Vagina (tissue), 2 donors: ENCODE measurements around the gene KIF26A. TPM values are rescaled to one million over a fixed set of nuclear protein-coding genes. Genes with fewer than 3 reads are reported as not detected.

Source experiments
- DNase-seq, 2 donors: peaks; one replicate each; pipeline ENCODE4 v3.0.0-alpha.2; 2017; ENCODE audit errors: extremely low spot score in 2 of 2
- H3K27ac ChIP-seq: fragments of 200-600 bp; sonication (generic); one replicate; pipeline ENCODE4 v1.5.1; 2019
- H3K27me3 ChIP-seq: fragments of 200-600 bp; sonication (generic); one replicate; pipeline ENCODE4 v1.5.1; 2019
- H3K36me3 ChIP-seq, 2 donors: fragments of 200-600 bp; sonication (generic); one replicate each; pipeline ENCODE4 v1.5.1; 2017 to 2019
- H3K4me1 ChIP-seq: fragments of 200-600 bp; sonication (generic); one replicate; pipeline ENCODE4 v1.5.1; 2019
- H3K4me3 ChIP-seq, 2 donors: fragments of 200-600 bp; sonication (generic); 1 replicate in 1 of 2; 2 replicates in 1 of 2; pipeline ENCODE4 v1.5.1; 2016 to 2019
- H3K9me3 ChIP-seq: fragments of 200-600 bp; sonication (generic); one replicate; pipeline ENCODE4 v1.5.1; 2019
- POLR2A ChIP-seq, 2 donors: fragments of 450-650 bp; IDR thresholded peaks; one replicate each; pipeline ENCODE4 v1.6.1; 2017; ENCODE audit warnings: antibody characterized with exemption in 2 of 2, mild to moderate bottlenecking in 2 of 2, moderate library complexity in 2 of 2
- POLR2AphosphoS5 ChIP-seq, 2 donors: sonication (generic); formaldehyde crosslinking; IDR thresholded peaks; one replicate each; pipeline ENCODE4 v1.9.0; 2017; ENCODE audit warnings: antibody characterized with exemption in 2 of 2, mild to moderate bottlenecking in 2 of 2, low read depth in 1 of 2; ENCODE audit not compliant: insufficient read depth in 1 of 2
- intact Hi-C: fragments of 100-400 bp; cut with DNase I; formaldehyde crosslinking; loops from one replicate; pipeline ENCODE4 v1.15.1; 2023
- total RNA-seq: library from RNA; depleted of rRNA; stranded (reverse); fragments of >200 nt; gene quantifications from one replicate; pipeline ENCODE4 v1.2.3, GENCODE V29; 2016
- TF ChIP-seq, protein P1 (sequence below), 3 experiments: fragments of 450-650 bp in 2 of 3; fragments of 200-600 bp in 1 of 3; sonication (generic) in 1 of 3; IDR thresholded peaks; one replicate each; pipeline ENCODE4 v1.5.1; 2017 to 2019; ENCODE audit warnings: antibody characterized with exemption in 3 of 3, mild to moderate bottlenecking in 2 of 3, moderate library complexity in 2 of 3

Gene KIF26A
- total RNA-seq, 1 donor from 2014 or later = 2.7 TPM

DNA sequence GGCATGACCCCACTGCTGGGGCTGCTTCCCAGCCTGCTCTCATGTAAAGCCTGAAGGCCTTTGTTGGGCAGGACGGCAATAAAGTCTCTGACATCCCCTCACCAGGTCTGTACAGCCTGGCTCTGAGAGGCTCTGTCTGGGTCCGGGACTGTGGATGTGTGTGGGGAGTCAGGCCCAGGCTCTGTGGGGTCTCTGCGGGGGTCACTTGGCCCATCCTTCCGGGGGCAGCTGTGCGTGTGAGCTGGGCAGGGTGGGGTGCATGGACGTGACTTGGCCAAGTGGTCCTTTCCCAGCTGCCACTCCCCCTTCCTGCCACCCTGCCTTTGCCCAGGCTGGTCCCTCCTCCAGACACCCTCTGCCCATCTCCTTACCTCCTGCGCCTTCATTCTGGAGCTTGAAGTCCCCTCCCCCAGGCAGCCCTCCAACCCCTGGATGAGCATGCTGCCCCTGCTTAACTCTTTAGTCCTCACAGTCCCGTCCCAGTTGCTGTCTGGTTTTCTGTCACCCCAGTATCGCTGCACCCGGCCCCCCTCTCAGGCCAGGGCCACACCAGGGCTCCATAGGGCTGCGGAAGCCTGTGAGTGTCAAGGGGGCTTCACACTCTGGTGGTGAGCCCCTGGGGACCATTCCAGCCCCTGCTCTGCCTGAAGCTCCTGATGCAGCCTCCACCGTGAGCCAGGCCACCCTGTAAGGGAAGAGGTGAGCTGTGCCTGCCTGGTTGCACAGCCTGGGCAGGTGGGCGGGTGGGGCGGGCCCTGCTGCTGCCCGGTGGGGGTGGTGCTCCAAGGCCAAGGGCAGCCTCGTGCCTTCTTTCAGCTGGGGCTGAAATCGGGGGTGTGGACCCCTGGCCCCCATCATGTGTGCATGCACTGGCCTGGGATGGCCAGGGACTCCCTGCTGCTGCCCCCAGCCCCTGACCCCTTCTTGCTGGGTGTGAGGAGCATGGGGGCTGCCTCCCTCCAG is 25.5 kb upstream of the KIF26A start:
- H3K9me3 ChIP-seq = no peaks in the 10 kb centered on the region
- H3K4me3 ChIP-seq = no peak overlapping the region
- peaks cover 20% of the 10 kb centered on the region for H3K4me1 ChIP-seq
- TF ChIP-seq, protein P1, sequence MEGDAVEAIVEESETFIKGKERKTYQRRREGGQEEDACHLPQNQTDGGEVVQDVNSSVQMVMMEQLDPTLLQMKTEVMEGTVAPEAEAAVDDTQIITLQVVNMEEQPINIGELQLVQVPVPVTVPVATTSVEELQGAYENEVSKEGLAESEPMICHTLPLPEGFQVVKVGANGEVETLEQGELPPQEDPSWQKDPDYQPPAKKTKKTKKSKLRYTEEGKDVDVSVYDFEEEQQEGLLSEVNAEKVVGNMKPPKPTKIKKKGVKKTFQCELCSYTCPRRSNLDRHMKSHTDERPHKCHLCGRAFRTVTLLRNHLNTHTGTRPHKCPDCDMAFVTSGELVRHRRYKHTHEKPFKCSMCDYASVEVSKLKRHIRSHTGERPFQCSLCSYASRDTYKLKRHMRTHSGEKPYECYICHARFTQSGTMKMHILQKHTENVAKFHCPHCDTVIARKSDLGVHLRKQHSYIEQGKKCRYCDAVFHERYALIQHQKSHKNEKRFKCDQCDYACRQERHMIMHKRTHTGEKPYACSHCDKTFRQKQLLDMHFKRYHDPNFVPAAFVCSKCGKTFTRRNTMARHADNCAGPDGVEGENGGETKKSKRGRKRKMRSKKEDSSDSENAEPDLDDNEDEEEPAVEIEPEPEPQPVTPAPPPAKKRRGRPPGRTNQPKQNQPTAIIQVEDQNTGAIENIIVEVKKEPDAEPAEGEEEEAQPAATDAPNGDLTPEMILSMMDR (IDR thresholded peaks at IDR 0.05) = no peak
- no peak for TF ChIP-seq POLR2AphosphoS5 (IDR thresholded peaks at IDR 0.05; ENCODE audit: insufficient read depth in 1 of 2, low read depth in 1 of 2)
- TF ChIP-seq POLR2A (IDR thresholded peaks at IDR 0.05) = no peak
- peak overlapping the region; percentile 20 for H3K27ac ChIP-seq
- H3K36me3 ChIP-seq = no peaks in the 10 kb centered on the region
- no peaks in the 10 kb centered on the region for H3K27me3 ChIP-seq
- DNase-seq = no peak
- intact Hi-C loops = no loop called here

DNA sequence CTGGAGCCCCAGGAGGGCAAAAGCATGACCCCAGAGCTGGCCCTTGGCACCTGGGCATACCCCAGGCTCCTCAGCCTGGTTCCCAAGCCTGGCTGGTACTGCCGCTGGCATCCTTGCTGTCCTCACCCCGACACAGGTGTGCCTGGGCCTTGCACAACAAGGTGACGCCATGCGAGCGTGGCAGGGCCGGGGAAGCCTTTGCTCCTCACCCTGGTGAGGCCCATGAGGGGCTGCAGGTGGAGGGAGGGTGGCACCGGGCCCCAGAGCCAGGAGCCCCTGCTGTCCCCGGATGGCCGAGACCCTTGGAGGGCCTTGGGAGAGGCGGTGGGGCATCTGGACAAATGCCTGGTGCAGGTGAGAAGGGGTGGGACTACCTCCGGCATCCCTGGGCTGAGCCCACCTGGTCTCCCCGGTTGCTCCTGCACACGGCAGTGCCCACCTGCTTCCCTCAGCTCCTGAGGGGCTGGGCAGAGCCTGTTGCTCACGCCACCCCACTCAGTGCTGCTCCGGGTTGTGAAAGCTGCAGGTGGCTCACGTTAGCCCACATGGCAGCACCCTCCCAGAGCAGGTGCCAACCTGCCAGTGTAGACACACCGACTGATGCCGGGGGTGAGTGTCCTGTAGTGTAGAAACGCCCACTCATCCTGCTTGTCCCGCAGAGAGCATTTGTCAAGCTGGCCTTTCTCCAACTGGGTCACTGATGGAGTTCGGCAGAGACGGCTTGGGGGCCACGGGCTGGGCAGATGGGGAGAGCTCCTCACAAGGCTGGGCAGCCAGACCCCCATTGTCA is 24.6 kb upstream of the KIF26A start:
- Histone ChIP-seq H3K4me1 (peaks cover 20% of the 10 kb centered on the region), H3K27ac (no peak overlapping the region), H3K9me3 (no peaks in the 10 kb centered on the region), H3K27me3 (no peaks in the 10 kb centered on the region), H3K4me3 (no peak overlapping the region), H3K36me3 (no peaks in the 10 kb centered on the region)
- intact Hi-C loops = no loop called here
- TF ChIP-seq, protein P1 (IDR thresholded peaks at IDR 0.05) = no peak
- TF ChIP-seq POLR2AphosphoS5 (IDR thresholded peaks at IDR 0.05; ENCODE audit: insufficient read depth in 1 of 2, low read depth in 1 of 2) (no peak), POLR2A (IDR thresholded peaks at IDR 0.05) (no peak)
- DNase-seq = no peak

DNA sequence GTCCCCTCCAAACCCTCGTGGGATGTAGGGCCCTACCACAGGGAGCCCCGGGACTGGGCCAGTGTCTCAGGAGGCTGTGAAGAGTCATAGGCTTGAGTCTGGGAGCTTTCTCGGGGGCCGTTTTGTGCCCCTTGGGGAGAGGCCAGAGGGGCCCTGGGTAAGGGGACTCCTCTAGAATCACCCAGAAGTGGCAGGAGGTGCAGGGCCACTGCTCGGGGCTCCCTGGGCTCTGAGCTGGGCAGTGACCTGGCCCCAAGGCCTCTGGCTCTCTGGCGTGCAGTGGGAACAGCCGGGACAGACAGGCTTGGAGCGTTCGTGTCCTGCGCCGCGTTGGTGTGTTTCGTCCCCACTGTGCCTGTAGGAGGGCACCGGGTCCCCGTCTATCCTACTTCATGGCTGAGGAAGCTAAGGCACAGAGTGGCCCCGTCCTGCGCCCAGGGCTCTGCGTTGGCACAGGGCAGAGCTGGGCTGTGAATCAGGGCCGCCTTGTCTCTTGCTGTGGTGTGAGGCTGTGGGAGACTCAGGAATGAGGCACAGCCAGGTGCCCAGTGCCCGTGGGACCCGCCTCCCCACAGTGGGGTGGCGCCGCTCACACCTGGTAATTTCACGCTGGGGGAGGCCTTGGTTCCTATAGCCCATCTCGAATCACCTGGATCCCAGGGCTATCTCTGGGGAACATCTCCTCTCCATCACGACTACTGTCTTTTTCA is 23.8 kb upstream of the KIF26A start:
- DNase-seq = no peak
- no peaks in the 10 kb centered on the region for H3K27me3 ChIP-seq
- TF ChIP-seq POLR2AphosphoS5 (IDR thresholded peaks at IDR 0.05; ENCODE audit: insufficient read depth in 1 of 2, low read depth in 1 of 2) = no peak
- TF ChIP-seq, protein P1 (IDR thresholded peaks at IDR 0.05) = no peak
- no peak for TF ChIP-seq POLR2A (IDR thresholded peaks at IDR 0.05)
- intact Hi-C loops = no loop called here
- H3K36me3 ChIP-seq = no peaks in the 10 kb centered on the region
- H3K4me3 ChIP-seq = no peak overlapping the region
- no peaks in the 10 kb centered on the region for H3K9me3 ChIP-seq
- H3K27ac ChIP-seq = no peak overlapping the region
- H3K4me1 ChIP-seq = peaks cover 20% of the 10 kb centered on the region

DNA sequence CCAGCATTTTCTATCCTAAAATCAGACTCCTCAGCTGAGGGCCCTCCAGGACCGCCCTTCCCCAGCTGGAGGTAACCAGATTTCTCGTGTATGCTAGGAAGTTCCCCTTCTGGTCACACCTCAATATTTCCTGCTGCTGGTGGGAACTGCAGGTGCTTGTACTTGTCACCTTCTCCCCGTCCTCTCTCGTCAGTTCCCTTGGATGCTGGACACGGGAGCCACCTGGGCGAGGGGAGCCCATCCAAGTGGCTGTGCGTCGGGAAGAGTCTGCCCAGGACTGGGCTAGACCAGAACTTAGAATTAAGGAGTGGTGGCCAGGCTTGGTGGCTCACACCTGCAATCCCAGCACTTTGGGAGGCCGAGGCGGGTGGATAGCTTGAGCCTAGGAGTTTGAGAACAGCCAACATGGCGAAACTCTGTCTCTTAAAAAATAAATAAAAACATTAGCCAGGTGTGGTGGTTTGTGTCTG is 23.2 kb upstream of the KIF26A start:
- H3K27me3 ChIP-seq = no peaks in the 10 kb centered on the region
- H3K4me3 ChIP-seq = no peak overlapping the region
- H3K27ac ChIP-seq = no peak overlapping the region
- DNase-seq = no peak
- no peaks in the 10 kb centered on the region for H3K9me3 ChIP-seq
- peaks cover 20% of the 10 kb centered on the region for H3K4me1 ChIP-seq
- H3K36me3 ChIP-seq = no peaks in the 10 kb centered on the region
- TF ChIP-seq, protein P1 (IDR thresholded peaks at IDR 0.05) = no peak
- no peak for TF ChIP-seq POLR2AphosphoS5 (IDR thresholded peaks at IDR 0.05; ENCODE audit: insufficient read depth in 1 of 2, low read depth in 1 of 2)
- TF ChIP-seq POLR2A (IDR thresholded peaks at IDR 0.05) = no peak
- intact Hi-C loops = no loop called here
